Measurements from ENCODE around the gene PCBP1. TPM values are rescaled to one million over a fixed set of nuclear protein-coding genes. Genes with fewer than 3 reads are reported as not detected.

PCBP1 gene
- total and polyA plus RNA-seq, 9 of the 15 experiments (the other 6 are each of a cell fraction or from before 2014, with no cell fraction given) = 19.2 to 407 (median 78.1) TPM

DNA sequence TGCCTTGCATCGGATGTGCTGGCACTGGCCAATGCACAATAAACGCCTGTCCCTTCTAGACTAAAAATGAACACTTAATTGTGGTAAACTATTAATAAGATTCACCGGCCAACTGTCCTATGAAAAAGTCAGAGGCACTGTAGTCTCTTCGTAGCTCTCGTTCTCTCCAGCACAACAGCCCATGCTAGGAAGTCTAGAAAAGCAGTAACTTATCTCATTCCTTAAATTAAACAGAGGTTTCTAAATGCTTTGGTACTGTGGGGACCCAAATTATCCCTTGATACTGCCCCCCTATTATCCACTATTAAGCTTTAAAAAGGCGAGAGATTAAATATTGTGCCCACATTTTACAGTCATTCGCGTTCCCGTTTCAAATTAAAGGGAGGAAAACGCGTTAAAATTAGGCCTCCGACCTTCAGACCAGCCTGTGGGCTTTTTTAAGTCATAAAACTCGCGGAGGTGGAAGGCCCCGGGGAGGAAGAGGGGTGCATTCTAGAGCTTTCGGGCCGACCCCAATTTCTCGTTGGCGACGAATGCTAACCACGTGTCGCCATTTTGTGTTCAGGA, 1.5 kb upstream of the PCBP1 start (continued):
- TF ChIP-seq, protein P1, sequence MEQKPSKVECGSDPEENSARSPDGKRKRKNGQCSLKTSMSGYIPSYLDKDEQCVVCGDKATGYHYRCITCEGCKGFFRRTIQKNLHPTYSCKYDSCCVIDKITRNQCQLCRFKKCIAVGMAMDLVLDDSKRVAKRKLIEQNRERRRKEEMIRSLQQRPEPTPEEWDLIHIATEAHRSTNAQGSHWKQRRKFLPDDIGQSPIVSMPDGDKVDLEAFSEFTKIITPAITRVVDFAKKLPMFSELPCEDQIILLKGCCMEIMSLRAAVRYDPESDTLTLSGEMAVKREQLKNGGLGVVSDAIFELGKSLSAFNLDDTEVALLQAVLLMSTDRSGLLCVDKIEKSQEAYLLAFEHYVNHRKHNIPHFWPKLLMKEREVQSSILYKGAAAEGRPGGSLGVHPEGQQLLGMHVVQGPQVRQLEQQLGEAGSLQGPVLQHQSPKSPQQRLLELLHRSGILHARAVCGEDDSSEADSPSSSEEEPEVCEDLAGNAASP (IDR thresholded peaks at IDR 0.05) = no peak
- TF ChIP-seq, protein P2, sequence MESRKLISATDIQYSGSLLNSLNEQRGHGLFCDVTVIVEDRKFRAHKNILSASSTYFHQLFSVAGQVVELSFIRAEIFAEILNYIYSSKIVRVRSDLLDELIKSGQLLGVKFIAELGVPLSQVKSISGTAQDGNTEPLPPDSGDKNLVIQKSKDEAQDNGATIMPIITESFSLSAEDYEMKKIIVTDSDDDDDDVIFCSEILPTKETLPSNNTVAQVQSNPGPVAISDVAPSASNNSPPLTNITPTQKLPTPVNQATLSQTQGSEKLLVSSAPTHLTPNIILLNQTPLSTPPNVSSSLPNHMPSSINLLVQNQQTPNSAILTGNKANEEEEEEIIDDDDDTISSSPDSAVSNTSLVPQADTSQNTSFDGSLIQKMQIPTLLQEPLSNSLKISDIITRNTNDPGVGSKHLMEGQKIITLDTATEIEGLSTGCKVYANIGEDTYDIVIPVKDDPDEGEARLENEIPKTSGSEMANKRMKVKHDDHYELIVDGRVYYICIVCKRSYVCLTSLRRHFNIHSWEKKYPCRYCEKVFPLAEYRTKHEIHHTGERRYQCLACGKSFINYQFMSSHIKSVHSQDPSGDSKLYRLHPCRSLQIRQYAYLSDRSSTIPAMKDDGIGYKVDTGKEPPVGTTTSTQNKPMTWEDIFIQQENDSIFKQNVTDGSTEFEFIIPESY (CRISPR knock-in tag; IDR thresholded peaks at IDR 0.05) = no peak
- no peak for TF ChIP-seq RAD51 (IDR thresholded peaks at IDR 0.05; ENCODE audit: borderline replicate concordance, low read depth)
- TF ChIP-seq RHOXF2B (CRISPR knock-in tag; conservative IDR thresholded peaks at IDR 0.05) = no peak
- TF ChIP-seq HDAC6 (IDR thresholded peaks at IDR 0.05; ENCODE audit: low read depth, low read length) = no peak
- TF ChIP-seq, protein P3, sequence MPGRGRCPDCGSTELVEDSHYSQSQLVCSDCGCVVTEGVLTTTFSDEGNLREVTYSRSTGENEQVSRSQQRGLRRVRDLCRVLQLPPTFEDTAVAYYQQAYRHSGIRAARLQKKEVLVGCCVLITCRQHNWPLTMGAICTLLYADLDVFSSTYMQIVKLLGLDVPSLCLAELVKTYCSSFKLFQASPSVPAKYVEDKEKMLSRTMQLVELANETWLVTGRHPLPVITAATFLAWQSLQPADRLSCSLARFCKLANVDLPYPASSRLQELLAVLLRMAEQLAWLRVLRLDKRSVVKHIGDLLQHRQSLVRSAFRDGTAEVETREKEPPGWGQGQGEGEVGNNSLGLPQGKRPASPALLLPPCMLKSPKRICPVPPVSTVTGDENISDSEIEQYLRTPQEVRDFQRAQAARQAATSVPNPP (IDR thresholded peaks at IDR 0.05; ENCODE audit: borderline replicate concordance, insufficient read depth, insufficient read length) = no peak
- TF ChIP-seq, protein P4, sequence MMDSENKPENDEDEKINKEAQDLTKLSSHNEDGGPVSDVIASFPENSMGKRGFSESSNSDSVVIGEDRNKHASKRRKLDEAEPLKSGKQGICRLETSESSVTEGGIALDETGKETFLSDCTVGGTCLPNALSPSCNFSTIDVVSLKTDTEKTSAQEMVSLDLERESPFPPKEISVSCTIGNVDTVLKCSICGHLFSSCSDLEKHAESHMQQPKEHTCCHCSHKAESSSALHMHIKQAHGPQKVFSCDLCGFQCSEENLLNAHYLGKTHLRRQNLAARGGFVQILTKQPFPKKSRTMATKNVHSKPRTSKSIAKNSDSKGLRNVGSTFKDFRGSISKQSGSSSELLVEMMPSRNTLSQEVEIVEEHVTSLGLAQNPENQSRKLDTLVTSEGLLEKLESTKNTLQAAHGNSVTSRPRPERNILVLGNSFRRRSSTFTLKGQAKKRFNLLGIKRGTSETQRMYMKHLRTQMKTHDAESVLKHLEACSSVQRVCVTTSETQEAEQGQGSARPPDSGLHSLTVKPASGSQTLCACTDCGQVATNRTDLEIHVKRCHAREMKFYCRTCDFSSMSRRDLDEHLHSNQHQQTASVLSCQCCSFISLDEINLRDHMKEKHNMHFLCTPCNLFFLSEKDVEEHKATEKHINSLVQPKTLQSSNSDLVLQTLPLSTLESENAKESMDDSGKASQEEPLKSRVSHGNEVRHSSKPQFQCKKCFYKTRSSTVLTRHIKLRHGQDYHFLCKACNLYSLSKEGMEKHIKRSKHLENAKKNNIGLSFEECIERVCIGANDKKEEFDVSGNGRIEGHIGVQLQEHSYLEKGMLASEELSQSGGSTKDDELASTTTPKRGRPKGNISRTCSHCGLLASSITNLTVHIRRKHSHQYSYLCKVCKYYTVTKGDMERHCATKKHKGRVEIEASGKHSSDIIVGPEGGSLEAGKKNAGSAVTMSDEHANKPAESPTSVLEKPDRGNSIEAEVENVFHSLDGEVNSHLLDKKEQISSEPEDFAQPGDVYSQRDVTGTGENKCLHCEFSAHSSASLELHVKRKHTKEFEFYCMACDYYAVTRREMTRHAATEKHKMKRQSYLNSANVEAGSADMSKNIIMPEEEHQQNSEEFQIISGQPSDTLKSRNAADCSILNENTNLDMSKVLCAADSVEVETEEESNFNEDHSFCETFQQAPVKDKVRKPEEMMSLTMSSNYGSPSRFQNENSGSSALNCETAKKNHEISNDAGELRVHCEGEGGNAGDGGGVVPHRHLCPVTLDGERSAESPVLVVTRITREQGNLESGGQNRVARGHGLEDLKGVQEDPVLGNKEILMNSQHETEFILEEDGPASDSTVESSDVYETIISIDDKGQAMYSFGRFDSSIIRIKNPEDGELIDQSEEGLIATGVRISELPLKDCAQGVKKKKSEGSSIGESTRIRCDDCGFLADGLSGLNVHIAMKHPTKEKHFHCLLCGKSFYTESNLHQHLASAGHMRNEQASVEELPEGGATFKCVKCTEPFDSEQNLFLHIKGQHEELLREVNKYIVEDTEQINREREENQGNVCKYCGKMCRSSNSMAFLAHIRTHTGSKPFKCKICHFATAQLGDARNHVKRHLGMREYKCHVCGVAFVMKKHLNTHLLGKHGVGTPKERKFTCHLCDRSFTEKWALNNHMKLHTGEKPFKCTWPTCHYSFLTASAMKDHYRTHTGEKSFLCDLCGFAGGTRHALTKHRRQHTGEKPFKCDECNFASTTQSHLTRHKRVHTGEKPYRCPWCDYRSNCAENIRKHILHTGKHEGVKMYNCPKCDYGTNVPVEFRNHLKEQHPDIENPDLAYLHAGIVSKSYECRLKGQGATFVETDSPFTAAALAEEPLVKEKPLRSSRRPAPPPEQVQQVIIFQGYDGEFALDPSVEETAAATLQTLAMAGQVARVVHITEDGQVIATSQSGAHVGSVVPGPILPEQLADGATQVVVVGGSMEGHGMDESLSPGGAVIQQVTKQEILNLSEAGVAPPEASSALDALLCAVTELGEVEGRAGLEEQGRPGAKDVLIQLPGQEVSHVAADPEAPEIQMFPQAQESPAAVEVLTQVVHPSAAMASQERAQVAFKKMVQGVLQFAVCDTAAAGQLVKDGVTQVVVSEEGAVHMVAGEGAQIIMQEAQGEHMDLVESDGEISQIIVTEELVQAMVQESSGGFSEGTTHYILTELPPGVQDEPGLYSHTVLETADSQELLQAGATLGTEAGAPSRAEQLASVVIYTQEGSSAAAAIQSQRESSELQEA (IDR thresholded peaks at IDR 0.05; ENCODE audit: low read depth) = no peak
- TF ChIP-seq HMG20A (CRISPR knock-in tag; conservative IDR thresholded peaks at IDR 0.05) = no peak
- no peak for TF ChIP-seq TAF15 (IDR thresholded peaks at IDR 0.05; ENCODE audit: low read depth, low read length)
- no peak for TF ChIP-seq GABPB1 (CRISPR knock-in tag; IDR thresholded peaks at IDR 0.05)
- TF ChIP-seq XRCC3 (IDR thresholded peaks at IDR 0.05) = no peak
- TF ChIP-seq BRF1 (IDR thresholded peaks at IDR 0.05; ENCODE audit: borderline replicate concordance, extremely low read depth, insufficient read length) = no peak
- TF ChIP-seq, protein P5, sequence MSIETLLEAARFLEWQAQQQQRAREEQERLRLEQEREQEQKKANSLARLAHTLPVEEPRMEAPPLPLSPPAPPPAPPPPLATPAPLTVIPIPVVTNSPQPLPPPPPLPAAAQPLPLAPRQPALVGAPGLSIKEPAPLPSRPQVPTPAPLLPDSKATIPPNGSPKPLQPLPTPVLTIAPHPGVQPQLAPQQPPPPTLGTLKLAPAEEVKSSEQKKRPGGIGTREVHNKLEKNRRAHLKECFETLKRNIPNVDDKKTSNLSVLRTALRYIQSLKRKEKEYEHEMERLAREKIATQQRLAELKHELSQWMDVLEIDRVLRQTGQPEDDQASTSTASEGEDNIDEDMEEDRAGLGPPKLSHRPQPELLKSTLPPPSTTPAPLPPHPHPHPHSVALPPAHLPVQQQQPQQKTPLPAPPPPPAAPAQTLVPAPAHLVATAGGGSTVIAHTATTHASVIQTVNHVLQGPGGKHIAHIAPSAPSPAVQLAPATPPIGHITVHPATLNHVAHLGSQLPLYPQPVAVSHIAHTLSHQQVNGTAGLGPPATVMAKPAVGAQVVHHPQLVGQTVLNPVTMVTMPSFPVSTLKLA (conservative IDR thresholded peaks at IDR 0.05) = no peak; a peak in 2 of 4 replicates

All from K562 (cell line).